ENCODE measurements around the gene PHRF1.

Gene PHRF1

GRCh38 chr11:606245-606644, 30.0 kb downstream of the PHRF1 start:
- Histone ChIP-seq H3K4me1 (ENCODE audit: control insufficient read depth in 1 of 2, insufficient read depth in 1 of 2, low read depth in 1 of 2, low read length in 1 of 2) (no peaks in the 10 kb centered on the region), H3K9me3 (no peaks in the 10 kb centered on the region), H3K27me3 (no peaks in the 10 kb centered on the region), H3K4me3 (ENCODE audit: low read depth in 1 of 2, low read length in 1 of 2) (no peak overlapping the region), H3K36me3 (peaks cover 98% of the 10 kb centered on the region), H3K27ac (no peak overlapping the region)
- no peak for TF ChIP-seq CTCF (IDR thresholded peaks at IDR 0.05)

- Histone ChIP-seq H3K4me1 (ENCODE audit: control insufficient read depth in 1 of 2, insufficient read depth in 1 of 2, low read depth in 1 of 2, low read length in 1 of 2) (no peaks in the 10 kb centered on the region), H3K27ac (no peak overlapping the region), H3K27me3 (no peaks in the 10 kb centered on the region), H3K9me3 (no peaks in the 10 kb centered on the region), H3K36me3 (peaks cover 98% of the 10 kb centered on the region), H3K4me3 (ENCODE audit: low read depth in 1 of 2, low read length in 1 of 2) (no peak overlapping the region)
- no peak for TF ChIP-seq CTCF (IDR thresholded peaks at IDR 0.05)
Measured at GRCh38 chr11:607020-607780, 30.9 kb downstream of the PHRF1 start.

- no peak for TF ChIP-seq CTCF (IDR thresholded peaks at IDR 0.05)
- Histone ChIP-seq H3K36me3 (peaks cover 98% of the 10 kb centered on the region), H3K9me3 (no peaks in the 10 kb centered on the region), H3K4me1 (ENCODE audit: control insufficient read depth in 1 of 2, insufficient read depth in 1 of 2, low read depth in 1 of 2, low read length in 1 of 2) (no peaks in the 10 kb centered on the region), H3K27ac (no peak overlapping the region), H3K27me3 (no peaks in the 10 kb centered on the region), H3K4me3 (ENCODE audit: low read depth in 1 of 2, low read length in 1 of 2) (no peak overlapping the region)
Measured at GRCh38 chr11:607971-608659, 31.8 kb downstream of the PHRF1 start.

GRCh38 chr11:608791-609251, 32.6 kb downstream of the PHRF1 start:
- Histone ChIP-seq H3K27me3 (no peaks in the 10 kb centered on the region), H3K36me3 (peaks cover 100% of the 10 kb centered on the region), H3K4me1 (ENCODE audit: control insufficient read depth in 1 of 2, insufficient read depth in 1 of 2, low read depth in 1 of 2, low read length in 1 of 2) (peaks cover 2% of the 10 kb centered on the region in 2 experiments), H3K27ac (no peak overlapping the region), H3K4me3 (ENCODE audit: low read depth in 1 of 2, low read length in 1 of 2) (no peak overlapping the region), H3K9me3 (no peaks in the 10 kb centered on the region)
- no peak for TF ChIP-seq CTCF (IDR thresholded peaks at IDR 0.05)

- Histone ChIP-seq H3K27ac (no peak overlapping the region), H3K27me3 (no peaks in the 10 kb centered on the region), H3K9me3 (no peaks in the 10 kb centered on the region), H3K4me1 (ENCODE audit: control insufficient read depth in 1 of 2, insufficient read depth in 1 of 2, low read depth in 1 of 2, low read length in 1 of 2) (peaks cover 7 to 8% of the 10 kb centered on the region in 2 experiments), H3K4me3 (ENCODE audit: low read depth in 1 of 2, low read length in 1 of 2) (no peak overlapping the region), H3K36me3 (peaks cover 100% of the 10 kb centered on the region)
- no peak for TF ChIP-seq CTCF (IDR thresholded peaks at IDR 0.05)
Measured at GRCh38 chr11:609341-609811, 33.1 kb downstream of the PHRF1 start.
